Naive thymus-derived CD8-positive, alpha-beta T cell (primary cell): ENCODE measurements around the gene CRYBG1. TPM values are rescaled to one million over a fixed set of nuclear protein-coding genes. Genes with fewer than 3 reads are reported as not detected.

Experiments
- ATAC-seq, 2 donors: fragments of 150-1000 bp; cut with Tn5 transposase in 1 of 2; sonication (Bioruptor Pico), chemical (Tn5 transposase) in 1 of 2; 1 replicate in 1 of 2; 2 replicates in 1 of 2; pipeline ENCODE4 v1.10.0; 2021; ENCODE audit warnings: mild to moderate bottlenecking in 2 of 2, moderate library complexity in 2 of 2
- POLR2A ChIA-PET: fragments of 350-600 bp; sonication (Branson Sonifier 250); formaldehyde crosslinking; loops from one replicate; lab custom pipeline; 2021; ENCODE audit warnings: antibody characterized with exemption; lab: Charles Lee
- DNase-seq, 10 donors: peaks; one replicate each; pipeline versions ENCODE4 v3.0.0 to v3.0.0-alpha.2; 2020 to 2022
- H3K27ac Mint-ChIP-seq, 10 donors: one replicate each; pipeline ENCODE4 v1.8.0; 2020 to 2022; ENCODE audit warnings: mild to moderate bottlenecking in 10 of 10, mixed read lengths in 10 of 10, moderate library complexity in 4 of 10, inconsistent platforms in 1 of 10
- H3K27me3 Mint-ChIP-seq, 5 donors: one replicate each; pipeline ENCODE4 v1.8.0; 2021 to 2022; ENCODE audit warnings: mixed read lengths in 5 of 5
- H3K36me3 Mint-ChIP-seq, 3 donors: one replicate each; pipeline ENCODE4 v1.8.0; 2020 to 2022; ENCODE audit warnings: mixed read lengths in 3 of 3, mild to moderate bottlenecking in 2 of 3, inconsistent platforms in 1 of 3
- H3K4me1 Mint-ChIP-seq, 4 donors: one replicate each; pipeline ENCODE4 v1.8.0; 2021 to 2022; ENCODE audit warnings: mixed read lengths in 4 of 4
- H3K4me3 Mint-ChIP-seq, 10 donors: one replicate each; pipeline ENCODE4 v1.8.0; 2020 to 2022; ENCODE audit warnings: mild to moderate bottlenecking in 10 of 10, mixed read lengths in 10 of 10, moderate library complexity in 6 of 10, inconsistent platforms in 1 of 10
- H3K9me3 Mint-ChIP-seq, 9 donors: one replicate each; pipeline ENCODE4 v1.8.0; 2020 to 2022; ENCODE audit warnings: mixed read lengths in 9 of 9, mild to moderate bottlenecking in 3 of 9, inconsistent platforms in 1 of 9, moderate library complexity in 1 of 9
- polyA plus RNA-seq, 3 donors: library from polyadenylated mRNA; unstranded; fragments of 300-500 nt; fragmentation: Illumina TruSeq; gene quantifications; one replicate each; pipeline ENCODE4 v1.2.3, GENCODE V29; 2021
- total RNA-seq, 8 experiments: library from RNA in 2 of 8; stranded (reverse) in 2 of 8; gene quantifications; one replicate each; pipeline ENCODE4 v1.2.3 and lab custom pipeline; 2021 to 2026

Gene CRYBG1
- total and polyA plus RNA-seq, 5 experiments from 2014 or later, result 10.1 to 28.2 (median 19.4) TPM

GRCh38 chr6:106347219-106347618, 13.3 kb upstream of the CRYBG1 start:
- no peak overlapping the region for H3K4me3 Mint-ChIP-seq

GRCh38 chr6:106356378-106356777, 4.1 kb upstream of the CRYBG1 start:
- Mint-ChIP-seq H3K9me3 (peaks cover 0 to 16% (median 7%) of the 10 kb centered on the region in 9 donors), H3K36me3 (peaks cover 2 to 14% (median 8%) of the 10 kb centered on the region in 3 donors), H3K27ac (peak overlapping the region in 1 of 10 donors; percentile 85), H3K4me1 (peaks cover 3 to 10% (median 8%) of the 10 kb centered on the region in 4 donors), H3K27me3 (peaks cover 36 to 71% (median 62%) of the 10 kb centered on the region in 5 donors), H3K4me3 (no peak overlapping the region)
- ATAC-seq (no peak), DNase-seq (no peak)
- POLR2A ChIA-PET, result no interaction called here

More at GRCh38 chr6:106347219-106347618, 13.3 kb upstream of the CRYBG1 start:
- H3K27ac Mint-ChIP-seq, result no peak overlapping the region
- H3K4me1 Mint-ChIP-seq, result no peaks in the 10 kb centered on the region
- POLR2A ChIA-PET, result no interaction called here
- no peak for DNase-seq
- peaks cover 6 to 18% (median 8%) of the 10 kb centered on the region in 5 donors for H3K27me3 Mint-ChIP-seq
- no peak for ATAC-seq
- peaks cover 0 to 3% (median 2%) of the 10 kb centered on the region in 9 donors for H3K9me3 Mint-ChIP-seq
- H3K36me3 Mint-ChIP-seq, result peaks cover 0 to 2% (median under 1%) of the 10 kb centered on the region in 3 donors

GRCh38 chr6:106359959-106360409, 533 bp upstream of the CRYBG1 start:
- Mint-ChIP-seq H3K27me3 (peaks cover 29 to 56% (median 44%) of the 10 kb centered on the region in 5 donors), H3K4me1 (peaks cover 3 to 11% (median 8%) of the 10 kb centered on the region in 4 donors), H3K27ac (no peak overlapping the region), H3K9me3 (no peaks in the 10 kb centered on the region), H3K4me3 (peak overlapping the region; percentile 57 to 81 (median 76)), H3K36me3 (peaks cover 0 to 2% (median 0%) of the 10 kb centered on the region in 3 donors)
- POLR2A ChIA-PET, result no interaction called here
- no peak for ATAC-seq
- no peak for DNase-seq

GRCh38 chr6:106360989-106361430, 493 bp downstream of the CRYBG1 start:
- peaks cover 21 to 48% (median 34%) of the 10 kb centered on the region in 5 donors for H3K27me3 Mint-ChIP-seq
- peaks cover 3 to 11% (median 8%) of the 10 kb centered on the region in 4 donors for H3K4me1 Mint-ChIP-seq
- peak in 4 of 10 donors; percentile 2 to 26 (median 10) for DNase-seq
- peak in 1 of 2 donors; percentile 31 for ATAC-seq
- H3K4me3 Mint-ChIP-seq, result peak overlapping the region; percentile 77 to 89 (median 83)
- POLR2A ChIA-PET, result interaction anchor here (0.7 kb wide), 1 partner anchor 1513 kb away, joined by 3 read pairs; no protein-coding TSS in a partner anchor
- H3K27ac Mint-ChIP-seq, result peak overlapping the region in 1 of 10 donors; percentile 20
- H3K36me3 Mint-ChIP-seq, result peaks cover 0 to 2% (median 0%) of the 10 kb centered on the region in 3 donors
- H3K9me3 Mint-ChIP-seq, result no peaks in the 10 kb centered on the region

GRCh38 chr6:106363401-106364138, 3.1 kb downstream of the CRYBG1 start:
- H3K4me1 Mint-ChIP-seq, result peaks cover 3 to 11% (median 8%) of the 10 kb centered on the region in 4 donors
- H3K27ac Mint-ChIP-seq, result no peak overlapping the region
- no peaks in the 10 kb centered on the region for H3K36me3 Mint-ChIP-seq
- ATAC-seq, result no peak
- H3K27me3 Mint-ChIP-seq, result peaks cover 8 to 27% (median 14%) of the 10 kb centered on the region in 5 donors
- no peaks in the 10 kb centered on the region for H3K9me3 Mint-ChIP-seq
- POLR2A ChIA-PET, result interaction anchor here (0.7 kb wide), 1 partner anchor 17 kb away, joined by 3 read pairs; no protein-coding TSS in a partner anchor
- H3K4me3 Mint-ChIP-seq, result no peak overlapping the region
- no peak for DNase-seq

GRCh38 chr6:106369739-106370138, 9.2 kb downstream of the CRYBG1 start:
- POLR2A ChIA-PET, result no interaction called here
- no peak overlapping the region for H3K4me3 Mint-ChIP-seq
- no peaks in the 10 kb centered on the region for H3K9me3 Mint-ChIP-seq
- DNase-seq (no peak), ATAC-seq (no peak)
- H3K27me3 Mint-ChIP-seq, result peaks cover 1 to 7% (median 2%) of the 10 kb centered on the region in 5 donors
- H3K36me3 Mint-ChIP-seq, result no peaks in the 10 kb centered on the region
- no peaks in the 10 kb centered on the region for H3K4me1 Mint-ChIP-seq
- no peak overlapping the region for H3K27ac Mint-ChIP-seq

- peaks cover 0 to 7% (median 3%) of the 10 kb centered on the region in 5 donors for H3K27me3 Mint-ChIP-seq
- H3K4me3 Mint-ChIP-seq, result no peak overlapping the region
- no peak for ATAC-seq
- no peaks in the 10 kb centered on the region for H3K36me3 Mint-ChIP-seq
- no peak overlapping the region for H3K27ac Mint-ChIP-seq
- H3K9me3 Mint-ChIP-seq, result no peaks in the 10 kb centered on the region
- DNase-seq, result no peak
- no peaks in the 10 kb centered on the region for H3K4me1 Mint-ChIP-seq
- POLR2A ChIA-PET, result no interaction called here
These were observed 10.1 kb downstream of the CRYBG1 start for GRCh38 chr6:106370639-106371038.

GRCh38 chr6:106372838-106373501, 12.5 kb downstream of the CRYBG1 start:
- ATAC-seq, result no peak
- Mint-ChIP-seq H3K36me3 (no peaks in the 10 kb centered on the region), H3K4me1 (no peaks in the 10 kb centered on the region), H3K4me3 (no peak overlapping the region), H3K9me3 (no peaks in the 10 kb centered on the region), H3K27ac (no peak overlapping the region), H3K27me3 (peaks cover 1 to 8% (median 4%) of the 10 kb centered on the region in 5 donors)
- POLR2A ChIA-PET, result no interaction called here
- DNase-seq, result no peak

GRCh38 chr6:106373502-106374239, 13.2 kb downstream of the CRYBG1 start:
- Mint-ChIP-seq H3K36me3 (no peaks in the 10 kb centered on the region), H3K4me3 (no peak overlapping the region), H3K27me3 (peaks cover 4 to 15% (median 7%) of the 10 kb centered on the region in 5 donors), H3K9me3 (no peaks in the 10 kb centered on the region), H3K27ac (no peak overlapping the region), H3K4me1 (no peaks in the 10 kb centered on the region)
- POLR2A ChIA-PET, result no interaction called here
- DNase-seq (no peak), ATAC-seq (no peak)

- no peak overlapping the region for H3K4me3 Mint-ChIP-seq
- H3K4me1 Mint-ChIP-seq, result peaks cover 0 to 6% (median 1%) of the 10 kb centered on the region in 4 donors
- peaks cover 4 to 15% (median 7%) of the 10 kb centered on the region in 5 donors for H3K27me3 Mint-ChIP-seq
- DNase-seq, result no peak
- no peak overlapping the region for H3K27ac Mint-ChIP-seq
- no peaks in the 10 kb centered on the region for H3K9me3 Mint-ChIP-seq
- no peak for ATAC-seq
- no peaks in the 10 kb centered on the region for H3K36me3 Mint-ChIP-seq
- POLR2A ChIA-PET, result interaction anchor here (0.7 kb wide), 1 partner anchor 737 kb away, joined by 3 read pairs; no protein-coding TSS in a partner anchor
These were observed 16.6 kb downstream of the CRYBG1 start for GRCh38 chr6:106377061-106377540.

- Mint-ChIP-seq H3K4me1 (peaks cover 0 to 6% (median 1%) of the 10 kb centered on the region in 4 donors), H3K4me3 (no peak overlapping the region), H3K27me3 (peaks cover 3 to 11% (median 7%) of the 10 kb centered on the region in 5 donors), H3K27ac (no peak overlapping the region), H3K36me3 (no peaks in the 10 kb centered on the region), H3K9me3 (no peaks in the 10 kb centered on the region)
- DNase-seq, result no peak
- POLR2A ChIA-PET, result no interaction called here
- no peak for ATAC-seq
These were observed 19.4 kb downstream of the CRYBG1 start for GRCh38 chr6:106379951-106380350.

GRCh38 chr6:106380407-106380806, 19.9 kb downstream of the CRYBG1 start:
- H3K27me3 Mint-ChIP-seq, result peaks cover 3 to 9% (median 7%) of the 10 kb centered on the region in 5 donors
- no peaks in the 10 kb centered on the region for H3K36me3 Mint-ChIP-seq
- ATAC-seq, result no peak

More at GRCh38 chr6:106380407-106380806, 19.9 kb downstream of the CRYBG1 start:
- no peak for DNase-seq
- peaks cover 0 to 6% (median 1%) of the 10 kb centered on the region in 4 donors for H3K4me1 Mint-ChIP-seq
- H3K9me3 Mint-ChIP-seq, result no peaks in the 10 kb centered on the region
- H3K27ac Mint-ChIP-seq, result no peak overlapping the region
- H3K4me3 Mint-ChIP-seq, result no peak overlapping the region
- POLR2A ChIA-PET, result no interaction called here
